Activated CD4-positive, CD25-positive, alpha-beta regulatory T cell treated with anti-CD3 and anti-CD28 coated beads, Interleukin-2, amount 50 U/mL, for 24 hours (primary cell): Measurements from ENCODE around the gene TPRG1.
"Not testable (repeated sequence)": the region's sequence is repeated elsewhere in the genome, so short reads cannot be mapped to it uniquely, and the experiment has no call there.

Experiments used
- ATAC-seq, 2 donors: fragments of 150-1000 bp; cut with Tn5 transposase; one replicate each; pipeline ENCODE4 v1.10.0; 2021; ENCODE audit warnings: mild to moderate bottlenecking in 1 of 2, moderate library complexity in 1 of 2

The TPRG1 gene

GRCh38 chr3:189317911-189318310 lies 146.1 kb downstream of the TPRG1 start:
- ATAC-seq = no peak

DNA sequence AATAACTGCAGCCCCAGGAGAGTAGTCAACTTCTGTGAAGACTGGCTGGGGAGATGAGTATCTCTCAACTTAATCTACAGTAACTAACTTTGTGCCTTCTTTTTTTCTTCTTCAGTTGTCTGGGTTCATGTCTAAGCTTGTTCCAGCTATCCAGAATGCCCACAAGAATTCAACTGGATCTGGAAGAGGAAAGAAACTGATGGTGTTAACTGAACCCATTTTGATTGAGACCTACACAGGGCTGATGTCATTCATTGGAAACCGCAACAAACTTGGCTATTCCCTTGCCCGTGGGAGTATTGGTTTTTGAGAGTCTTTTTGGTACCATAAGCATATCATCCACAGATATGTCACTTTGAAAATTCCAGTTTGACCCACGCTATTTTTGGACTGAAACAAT lies 148.7 kb downstream of the TPRG1 start:
- ATAC-seq = no peak

- ATAC-seq = no peak
Observed at GRCh38 chr3:189322339-189322738, 150.6 kb downstream of the TPRG1 start.

DNA sequence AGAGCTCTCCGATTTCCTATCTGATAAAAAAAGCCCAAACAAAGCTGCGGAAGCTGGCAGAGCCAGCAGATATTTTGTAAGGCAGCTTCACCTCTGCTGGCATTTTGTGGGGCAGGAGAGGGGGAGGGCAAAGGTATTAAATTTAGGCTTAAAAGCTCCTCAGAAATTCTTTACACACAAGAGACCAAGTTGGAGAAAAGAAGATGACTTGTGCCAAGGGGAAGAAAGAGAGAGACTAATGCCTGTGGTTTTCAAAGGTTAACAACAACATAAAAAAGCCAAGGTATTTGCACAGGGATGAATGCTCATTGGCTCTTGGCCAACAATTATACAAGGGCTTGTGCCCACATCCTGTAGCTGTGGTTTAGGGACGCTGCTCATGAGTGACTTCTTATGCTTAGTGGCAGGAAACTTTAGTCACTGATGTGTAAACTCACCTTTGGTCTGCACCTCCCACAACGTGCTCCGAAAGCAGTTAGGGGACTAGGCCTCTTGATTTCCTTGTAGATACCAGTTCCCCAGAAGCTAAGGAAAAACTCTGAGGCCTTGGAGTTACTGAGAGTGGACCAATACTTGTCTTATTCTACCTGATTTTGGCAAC lies 152.9 kb downstream of the TPRG1 start:
- peak; percentile 100 for ATAC-seq

- no peak for ATAC-seq
Observed at GRCh38 chr3:189325454-189325853, 153.7 kb downstream of the TPRG1 start.

DNA sequence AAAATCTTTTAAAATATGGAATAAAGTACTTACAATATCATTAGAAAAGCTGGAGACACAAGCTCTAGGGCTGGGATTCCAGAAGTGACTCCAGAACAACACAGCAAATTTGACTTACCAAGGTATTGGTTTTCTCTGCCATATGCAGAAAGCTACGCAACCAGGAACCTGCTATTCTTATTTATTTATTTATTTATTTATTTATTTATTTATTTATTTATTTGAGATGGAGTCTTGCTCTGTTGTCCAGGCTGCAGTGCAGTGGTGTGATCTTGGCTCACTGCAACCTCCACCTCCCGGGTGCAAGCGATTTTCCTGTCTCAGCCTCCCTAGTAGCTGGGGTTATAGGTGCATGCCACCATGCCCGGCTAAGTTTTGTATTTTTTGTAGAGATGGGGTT lies 157.9 kb downstream of the TPRG1 start:
- not testable (repeated sequence) for ATAC-seq

GRCh38 chr3:189330066-189330465 lies 158.3 kb downstream of the TPRG1 start:
- no peak for ATAC-seq

DNA sequence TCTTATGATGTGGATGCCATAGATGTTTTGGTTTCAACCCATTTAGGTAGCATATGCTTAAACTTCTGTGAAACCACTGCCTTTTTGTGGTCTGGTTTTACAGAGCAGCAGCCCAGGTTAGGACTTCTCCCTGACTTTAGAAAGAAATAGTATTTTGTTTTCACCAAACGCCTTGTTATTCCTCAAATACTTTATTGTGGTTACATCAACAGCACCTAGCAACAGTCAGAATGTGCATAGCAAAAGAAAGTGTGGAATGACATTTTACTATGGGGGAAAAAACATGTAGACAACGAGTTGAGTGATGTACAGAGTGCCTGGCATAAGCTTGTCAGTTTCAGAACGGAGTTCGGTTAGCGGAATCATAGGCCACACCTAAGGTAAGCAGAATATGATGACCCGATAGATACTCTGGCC lies 159.2 kb downstream of the TPRG1 start:
- peak; percentile 48 to 61 for ATAC-seq

- ATAC-seq = peak; percentile 32 to 53
Observed at GRCh38 chr3:189334064-189334920, 162.5 kb downstream of the TPRG1 start.

- no peak for ATAC-seq
Observed at GRCh38 chr3:189337673-189338091, 165.9 kb downstream of the TPRG1 start.

DNA sequence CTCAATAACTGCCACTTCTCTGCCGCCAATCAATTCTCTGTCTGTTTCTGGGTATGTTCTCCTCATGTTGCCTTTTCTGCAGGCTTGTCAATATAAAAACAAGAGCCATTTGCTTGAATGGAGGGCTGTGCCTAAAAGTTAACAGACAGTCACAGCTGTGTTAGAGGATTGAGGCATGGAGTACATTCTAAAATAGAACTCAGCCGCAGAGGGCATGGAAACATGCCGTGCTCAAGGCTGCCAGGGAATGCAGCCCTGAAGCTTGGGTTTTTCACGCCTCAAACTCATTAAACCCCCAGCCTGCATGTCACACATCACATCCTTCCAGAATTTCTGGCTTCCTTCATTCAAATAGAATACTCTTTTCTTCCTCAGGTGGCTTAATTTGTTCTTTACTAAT lies 166.6 kb downstream of the TPRG1 start:
- ATAC-seq = no peak

- no peak for ATAC-seq
Observed at GRCh38 chr3:189339996-189340395, 168.2 kb downstream of the TPRG1 start.

DNA sequence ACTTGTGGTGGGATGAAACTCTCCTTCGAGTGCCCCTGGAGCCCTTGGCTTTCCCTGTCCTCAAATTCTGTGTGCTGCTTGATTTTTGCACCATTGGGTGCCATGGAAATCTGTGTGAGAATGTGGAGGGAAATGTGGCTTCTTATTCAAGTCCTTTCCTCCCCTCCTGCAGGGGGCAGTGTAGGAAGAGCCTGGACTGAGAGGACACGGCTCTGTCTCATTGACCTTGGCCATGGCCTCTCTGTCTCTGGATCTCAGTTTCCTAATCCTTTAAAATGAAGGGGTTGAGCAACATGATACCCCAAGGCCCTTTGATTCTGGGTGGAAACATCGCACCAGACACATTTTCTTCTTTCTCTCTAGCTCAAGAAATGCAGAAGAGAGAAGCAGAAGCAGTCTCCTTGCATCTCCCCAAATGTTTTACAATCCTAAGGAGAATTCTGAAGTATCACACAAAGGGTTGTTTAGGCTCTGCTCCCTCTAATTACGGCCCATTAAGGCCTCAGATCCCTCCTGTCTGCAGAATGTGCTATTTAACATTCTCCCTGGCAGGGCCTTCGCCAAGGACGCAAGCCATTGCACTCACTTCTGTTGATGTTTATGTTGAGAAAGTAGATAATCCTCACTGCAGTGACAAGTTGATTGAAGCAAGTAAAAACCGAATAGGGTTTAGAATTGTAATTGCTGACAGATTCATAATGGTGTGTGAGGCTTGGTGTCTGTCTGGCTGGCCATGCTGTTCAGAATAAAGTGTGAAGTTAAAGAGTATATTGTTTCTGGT lies 169.1 kb downstream of the TPRG1 start:
- no peak for ATAC-seq

DNA sequence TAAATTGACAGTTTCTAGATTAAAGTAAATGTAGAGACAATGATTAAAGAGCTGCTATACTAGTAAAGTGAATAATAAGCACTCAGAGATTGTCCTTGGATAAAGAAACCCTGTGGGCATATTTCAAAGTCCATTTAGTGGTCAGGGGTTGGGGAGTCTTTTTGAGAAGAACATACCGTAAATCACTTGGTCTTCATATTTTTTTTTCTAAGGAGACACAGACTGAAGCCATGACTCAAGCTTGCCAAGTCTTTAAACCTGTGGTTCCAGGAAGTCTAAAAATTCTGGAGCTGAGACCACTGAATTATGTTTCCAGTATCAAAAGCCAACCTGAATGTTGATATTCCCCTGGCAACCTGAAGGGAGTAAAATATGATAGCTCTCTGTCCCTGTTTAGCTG lies 171.0 kb downstream of the TPRG1 start:
- no peak for ATAC-seq

DNA sequence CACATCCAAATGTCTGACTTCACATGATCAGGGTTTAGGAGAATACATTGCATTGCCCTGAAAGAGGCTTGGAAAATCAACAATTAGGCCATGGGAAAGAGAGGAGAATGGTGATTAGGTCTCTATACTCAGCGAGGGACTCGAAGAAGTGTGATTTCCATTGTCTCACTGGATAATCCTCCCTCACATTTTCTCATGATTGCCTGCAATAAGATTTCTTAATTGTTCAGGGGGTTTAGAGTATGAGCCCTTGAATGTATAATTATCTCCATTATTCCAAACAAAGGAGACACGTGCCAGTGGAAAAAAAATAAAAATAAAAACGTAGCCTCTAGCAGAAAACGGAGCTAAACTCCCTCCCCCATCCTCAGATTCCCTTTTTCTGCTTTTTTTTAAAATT lies 173.2 kb downstream of the TPRG1 start:
- no peak for ATAC-seq

DNA sequence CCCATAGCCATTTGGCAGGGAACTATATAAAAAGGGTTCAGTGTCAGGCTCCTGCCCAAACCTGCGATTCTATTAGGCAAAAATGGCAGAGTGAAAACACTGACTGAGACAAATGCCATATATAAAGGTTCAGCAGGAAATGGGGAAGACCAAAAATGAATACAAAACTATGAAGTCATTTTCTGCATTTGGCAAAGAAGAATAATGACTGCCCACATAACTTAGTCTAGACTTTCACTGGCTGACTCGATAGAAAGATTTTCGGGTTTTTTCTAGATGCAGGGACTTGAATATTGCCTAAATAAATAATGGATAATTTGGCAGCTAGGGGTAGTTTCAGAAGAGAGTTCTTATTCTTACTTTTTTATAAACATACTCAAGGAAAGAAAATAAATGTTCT lies 178.0 kb downstream of the TPRG1 start:
- ATAC-seq = no peak

- no peak for ATAC-seq
Observed at GRCh38 chr3:189353318-189353965, 181.7 kb downstream of the TPRG1 start.

DNA sequence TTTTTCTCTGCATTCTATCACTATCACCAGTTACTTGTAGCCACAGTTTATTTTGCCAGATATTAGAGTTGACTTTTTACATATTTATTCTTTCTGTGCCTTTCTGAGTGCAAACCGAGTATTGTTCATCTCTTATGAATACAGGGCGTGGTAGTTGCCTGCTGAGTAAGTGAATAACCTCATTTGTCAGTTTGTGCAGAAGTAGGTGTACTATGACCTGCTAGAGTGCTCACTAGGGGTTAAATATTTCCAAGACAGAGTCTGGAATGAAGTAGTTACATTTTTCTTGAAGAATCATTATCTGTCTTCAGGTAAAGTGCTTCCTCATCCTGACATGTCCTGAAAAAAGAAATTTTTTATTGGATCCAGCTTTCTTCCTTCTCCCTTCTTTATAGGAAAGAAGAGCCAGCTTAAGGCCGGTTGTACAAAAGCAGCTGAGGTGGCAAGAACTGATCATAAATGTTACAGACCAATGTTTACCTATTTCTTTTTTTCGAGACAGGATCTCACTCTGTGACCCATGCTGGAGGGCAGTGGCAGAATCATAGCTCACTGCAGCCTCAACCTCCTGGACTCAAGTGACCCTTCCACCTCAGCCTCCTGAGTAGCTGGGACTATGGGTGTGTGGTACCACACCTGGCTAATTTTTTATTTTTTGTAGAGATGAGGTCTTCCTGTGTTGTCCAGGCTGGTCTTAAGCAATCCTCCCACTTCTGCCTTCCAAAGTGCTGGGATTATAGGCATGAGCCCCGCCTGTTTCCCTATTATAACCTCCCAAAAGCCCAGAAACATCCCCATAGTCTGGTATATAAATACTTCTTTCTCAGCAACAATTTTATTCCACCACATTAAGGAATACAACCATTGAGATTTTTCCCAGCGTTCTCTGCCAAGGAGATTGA lies 182.5 kb downstream of the TPRG1 start:
- ATAC-seq = no peak

GRCh38 chr3:189355115-189355480 lies 183.3 kb downstream of the TPRG1 start:
- ATAC-seq = no peak

GRCh38 chr3:189355481-189356201 lies 183.9 kb downstream of the TPRG1 start:
- peak; percentile 89 to 91 for ATAC-seq

- no peak for ATAC-seq
Observed at GRCh38 chr3:189360291-189360690, 188.5 kb downstream of the TPRG1 start.
